HG02798 (cell line): ENCODE results near the gene MYH13.

ENCODE experiments used
- ATAC-seq: cut with Tn5 transposase; IDR thresholded peaks from one replicate; pipeline ENCODE4 v1.9.1; 2021; ENCODE audit warnings: mild to moderate bottlenecking; ENCODE audit not compliant: unreplicated experiment, poor library complexity

Gene MYH13

DNA sequence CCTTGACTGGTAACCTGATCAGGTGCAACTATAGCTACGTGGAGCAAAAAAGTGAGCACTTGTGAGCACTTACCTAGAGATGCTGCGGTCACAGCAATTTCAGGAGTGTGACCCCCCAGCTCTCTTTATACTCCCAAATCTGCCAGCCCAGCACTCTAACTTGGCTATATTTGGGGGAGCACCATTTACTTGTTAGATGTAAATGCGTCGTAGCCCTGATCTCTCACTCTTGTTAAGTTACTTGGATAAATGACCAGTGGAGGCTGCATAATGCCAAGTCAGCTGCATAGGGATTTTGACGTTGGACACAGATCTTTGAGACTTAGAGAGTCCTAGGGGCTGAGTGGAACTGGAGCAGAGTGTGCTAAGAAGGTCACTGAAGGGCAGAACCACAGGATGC, at the start of gene MYH13:
Gene MYH13, minus strand, starts transcription at position 101 of the 400 bp plus-strand sequence. CDS start 8,476 bp downstream, outside the sequence.
- no peak for ATAC-seq

DNA sequence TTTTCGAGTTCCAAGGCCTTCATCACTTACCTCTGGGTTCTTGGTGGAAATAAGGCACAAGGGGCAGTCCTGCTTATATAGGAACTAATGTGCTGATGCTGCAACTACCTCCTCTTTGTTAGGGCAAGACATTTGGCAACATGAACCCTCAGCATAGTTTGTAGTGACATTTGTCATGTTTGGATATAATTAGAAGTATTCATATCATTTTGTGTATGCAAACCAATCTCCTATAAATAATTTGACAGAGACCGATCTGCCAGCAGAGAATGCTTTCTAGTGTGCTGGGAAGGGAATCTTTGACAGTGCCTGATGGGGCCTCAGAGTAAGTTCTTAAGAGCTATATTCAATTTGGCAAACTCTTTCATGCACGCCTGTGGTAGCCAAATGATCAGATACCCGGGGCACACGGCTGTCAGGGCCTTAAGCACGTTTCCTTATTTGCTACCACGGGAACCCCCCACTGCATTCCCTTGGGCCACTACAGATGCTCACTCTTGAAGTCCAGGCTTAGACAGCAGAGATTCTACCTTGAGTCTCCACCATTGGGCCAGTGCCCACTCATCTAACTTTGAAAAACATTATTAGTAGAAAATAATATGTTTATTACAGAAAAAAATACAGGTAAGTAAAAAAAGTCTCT, 49.2 kb upstream of the MYH13 start, which contains the start of gene MYH8:
Gene MYH8, minus strand, starts transcription at position 51 of the 643 bp plus-strand sequence. CDS start 1,723 bp downstream, outside the sequence.
- no peak for ATAC-seq

DNA sequence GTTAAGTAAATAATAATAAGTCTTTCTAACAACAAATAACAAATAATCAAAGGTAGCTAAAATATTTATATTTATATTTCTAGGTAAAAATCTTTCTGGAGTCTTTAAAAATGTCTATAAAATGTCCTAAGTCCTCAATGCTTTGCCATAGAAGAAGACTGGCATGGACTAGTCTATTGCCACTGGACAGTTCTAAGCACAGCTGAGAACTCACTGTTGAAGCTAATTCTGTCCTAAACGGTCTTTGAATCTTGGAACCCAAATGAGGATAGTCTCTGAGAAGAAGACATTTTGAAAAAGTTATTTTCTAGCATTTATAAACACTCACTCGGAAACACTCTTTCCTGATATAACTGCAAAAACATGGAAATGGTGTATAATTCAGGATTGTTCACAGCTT, 48.4 kb upstream of the MYH13 start:
- no peak for ATAC-seq

DNA sequence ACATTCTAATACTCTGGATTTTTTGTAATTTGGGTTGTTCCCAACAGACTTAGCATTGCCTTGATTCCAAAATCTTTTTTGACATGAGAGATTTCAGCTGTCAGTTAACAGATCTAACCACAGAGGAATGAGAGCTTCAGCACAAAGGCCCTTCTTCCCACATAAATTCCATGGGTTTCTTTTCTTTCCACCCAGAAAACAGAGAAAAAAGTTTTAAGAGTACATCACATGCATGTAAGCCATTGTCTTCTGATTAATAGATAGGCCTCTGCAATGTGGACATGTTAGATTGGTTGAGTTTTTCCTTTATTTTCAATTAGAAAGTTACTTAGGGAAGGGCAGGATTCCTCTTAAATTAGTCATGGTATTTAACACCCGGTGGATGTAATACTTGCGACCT, 48.0 kb upstream of the MYH13 start:
- ATAC-seq, result no peak

DNA sequence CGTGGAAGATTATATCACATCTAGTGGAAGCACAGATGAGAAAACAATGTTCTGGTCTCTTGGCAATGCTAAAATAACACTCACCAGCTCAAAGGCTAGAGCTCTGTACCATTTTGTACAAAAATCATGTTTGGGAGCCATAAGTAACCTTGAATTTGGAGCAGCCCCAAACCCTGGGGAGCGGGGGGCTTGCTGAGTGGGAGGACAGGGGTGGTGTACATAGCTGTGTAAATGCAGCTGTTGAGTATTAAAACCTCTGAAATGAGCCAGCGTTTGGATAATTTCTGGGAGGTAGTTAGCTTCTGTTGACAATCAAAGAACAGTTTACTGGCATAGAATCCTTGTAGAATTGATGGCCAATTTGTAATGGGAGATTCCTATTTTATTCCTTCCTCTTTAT, 44.6 kb upstream of the MYH13 start:
- ATAC-seq, result no peak

DNA sequence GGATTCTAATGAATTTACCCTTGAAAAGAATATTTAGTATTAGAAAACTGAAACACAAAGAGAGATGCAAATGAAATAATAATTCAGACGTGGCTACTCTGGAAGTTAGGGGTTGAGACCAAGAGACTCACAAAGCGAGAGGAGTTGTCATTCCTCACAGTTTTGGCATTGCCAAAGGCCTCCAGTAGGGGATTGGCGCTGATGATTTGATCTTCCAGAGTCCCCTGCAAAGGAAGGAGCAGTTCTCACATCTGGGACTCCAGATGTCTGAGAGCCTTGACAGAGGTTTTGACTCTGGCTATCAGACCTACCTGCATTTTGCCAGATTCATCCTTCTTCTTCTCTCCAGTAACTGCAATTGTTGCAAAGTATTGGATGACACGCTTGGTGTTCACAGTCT, 42.4 kb upstream of the MYH13 start:
- no peak for ATAC-seq

DNA sequence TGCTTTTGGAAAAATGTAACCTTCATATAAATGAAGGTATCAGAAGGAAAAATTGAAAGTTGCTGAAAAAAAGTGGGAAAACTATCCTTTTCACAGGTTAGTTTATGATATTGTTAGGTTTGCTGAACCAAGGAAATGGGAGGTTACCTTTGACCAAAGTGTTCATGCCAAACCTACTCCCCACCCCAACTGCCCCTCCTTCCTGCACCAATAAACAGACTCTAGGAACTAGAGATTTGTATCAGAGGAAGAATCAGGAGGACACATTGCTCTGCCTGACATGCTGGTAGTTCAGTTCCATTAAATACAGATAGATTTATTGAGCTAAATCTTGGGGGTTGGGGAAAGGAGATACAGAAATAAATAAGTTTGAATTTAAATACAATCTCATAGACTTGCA, 30.8 kb upstream of the MYH13 start:
- ATAC-seq, result no peak

DNA sequence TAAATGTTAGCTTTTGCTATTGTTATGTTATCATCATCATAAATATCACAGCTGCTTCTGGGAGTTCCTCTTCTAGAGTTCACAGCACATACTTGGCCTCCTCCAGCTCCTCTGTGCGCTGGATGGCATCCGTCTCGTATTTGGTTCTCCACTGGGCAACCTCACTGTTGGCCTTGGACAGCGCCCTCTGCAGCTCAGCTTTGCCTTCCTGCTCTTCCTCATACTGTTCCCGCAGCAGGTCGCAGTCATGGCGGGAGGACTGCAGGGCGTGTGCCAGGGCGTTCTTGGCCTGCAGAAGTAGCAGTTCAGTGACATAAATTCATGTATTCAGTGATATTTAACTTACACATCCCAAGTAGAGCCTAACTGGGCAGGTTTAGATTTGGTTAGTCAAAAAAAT, 25.5 kb upstream of the MYH13 start:
- ATAC-seq, result no peak

DNA sequence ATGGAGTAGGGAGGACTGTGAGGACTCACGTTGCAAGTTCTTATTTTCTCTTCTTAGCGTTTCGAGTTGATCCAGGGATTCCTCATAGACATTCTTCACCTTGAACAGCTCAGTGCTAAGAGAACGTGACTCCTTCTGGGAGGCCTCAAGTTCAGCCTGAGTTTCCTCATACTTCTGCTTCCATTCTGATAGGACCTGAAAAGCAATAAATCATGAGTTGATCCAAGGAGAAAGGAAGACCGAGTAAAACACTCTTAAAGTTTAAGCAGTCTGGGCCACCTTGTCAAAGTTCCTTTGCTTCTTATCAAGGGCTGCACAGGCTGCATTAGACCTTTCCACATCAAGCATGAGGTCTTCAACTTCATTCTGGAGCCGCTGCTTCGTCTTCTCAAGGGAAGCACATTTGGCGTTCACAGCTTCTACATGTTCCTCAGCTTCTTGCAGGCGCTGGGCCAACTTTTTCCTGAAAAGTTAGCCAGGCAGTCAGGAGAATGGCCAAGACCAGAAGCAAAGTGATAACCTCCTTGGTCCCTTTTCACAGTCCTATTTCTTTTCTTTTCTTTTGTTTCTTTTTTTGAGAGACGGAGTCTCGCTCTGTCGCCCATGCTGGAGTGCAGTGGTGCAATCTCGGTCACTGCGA, 23.8 kb upstream of the MYH13 start:
- no peak for ATAC-seq

DNA sequence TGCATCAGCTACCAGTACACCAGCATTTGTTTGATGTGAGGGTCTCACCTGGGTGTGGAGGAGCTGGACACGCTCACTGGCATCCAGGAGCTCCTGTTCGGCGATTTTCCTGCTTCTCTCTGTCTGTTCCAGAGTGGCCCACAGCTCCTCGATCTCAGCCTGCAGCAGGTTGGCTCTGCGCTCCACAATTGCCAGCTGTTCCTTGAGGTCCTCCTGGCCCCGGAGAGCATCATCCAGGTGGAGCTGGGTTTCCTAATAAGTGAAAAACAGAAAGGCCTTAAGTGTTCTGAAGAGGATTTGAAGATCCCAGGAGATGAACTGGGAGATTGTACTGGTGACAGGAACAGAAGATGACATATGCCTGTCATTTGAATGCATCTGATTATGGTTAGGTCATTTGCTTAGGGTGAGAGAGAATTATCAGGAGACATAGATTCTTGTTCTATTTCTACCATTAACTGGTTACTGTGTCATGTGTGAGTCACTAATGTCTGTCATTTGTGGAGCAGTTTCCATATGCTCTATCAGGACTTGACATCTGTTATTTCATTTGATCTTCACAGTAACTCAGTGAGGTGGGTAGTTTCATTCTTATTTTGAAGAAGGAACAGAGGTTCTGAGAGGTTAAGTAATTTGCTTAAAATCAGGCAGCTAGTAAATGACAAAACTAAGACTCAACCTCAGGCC, 21.5 kb upstream of the MYH13 start:
- no peak for ATAC-seq

DNA sequence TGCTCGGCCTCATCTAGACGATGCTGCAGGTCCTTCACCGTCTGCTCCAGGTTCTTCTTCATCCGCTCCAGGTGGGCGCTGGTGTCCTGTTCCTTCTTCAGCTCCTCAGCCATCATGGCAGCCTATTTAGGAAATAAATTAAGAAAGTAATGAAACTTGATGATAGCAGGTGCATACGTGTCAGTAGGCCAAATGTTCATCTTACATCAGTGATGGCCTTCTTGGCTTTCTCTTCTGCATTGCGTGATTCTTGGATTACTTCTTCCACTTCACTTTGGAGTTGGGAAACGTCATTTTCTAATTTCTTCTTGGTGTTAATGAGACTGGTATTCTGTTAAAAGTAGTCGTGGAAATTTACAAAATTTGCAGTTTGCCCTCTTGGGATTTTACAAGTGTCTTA, 20.1 kb upstream of the MYH13 start:
- no peak for ATAC-seq

DNA sequence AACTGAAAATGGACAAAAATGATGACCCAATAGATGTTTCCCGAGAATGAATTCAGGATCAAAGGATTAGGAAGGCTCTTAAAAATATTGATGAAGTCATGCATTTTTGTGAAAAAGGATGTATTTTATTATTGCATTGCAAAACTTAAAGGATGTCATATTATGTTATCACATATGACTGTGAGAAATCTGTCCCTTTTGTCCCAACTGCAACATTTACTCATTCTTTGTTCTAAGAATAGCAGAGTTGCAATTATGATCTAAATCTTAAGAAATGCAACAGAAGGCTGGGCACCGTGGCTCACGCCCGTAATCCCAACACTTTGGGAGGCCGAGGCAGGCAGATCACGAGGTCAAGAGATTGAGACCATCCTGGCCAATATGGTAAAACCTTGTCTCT, 13.1 kb upstream of the MYH13 start:
- ATAC-seq, result no peak

DNA sequence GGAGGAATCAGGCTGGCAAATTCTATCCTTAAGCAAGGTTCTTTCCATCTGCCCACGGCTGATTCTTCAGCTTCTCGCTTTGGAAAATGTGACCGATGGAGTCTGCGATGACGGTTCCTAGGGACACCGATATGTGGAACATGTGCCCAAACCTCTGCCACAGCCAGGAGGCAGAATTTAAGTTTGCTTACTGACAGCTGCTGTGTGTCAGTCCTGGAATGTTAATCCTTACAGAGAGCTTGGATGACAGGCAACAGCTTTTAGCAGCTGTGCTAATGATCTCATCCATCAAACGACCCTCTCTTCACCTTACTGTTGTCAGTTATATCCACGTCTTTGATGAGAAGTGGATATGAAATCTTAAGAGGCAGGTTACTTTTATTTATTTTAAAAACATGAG, 11.4 kb upstream of the MYH13 start:
- ATAC-seq, result no peak

DNA sequence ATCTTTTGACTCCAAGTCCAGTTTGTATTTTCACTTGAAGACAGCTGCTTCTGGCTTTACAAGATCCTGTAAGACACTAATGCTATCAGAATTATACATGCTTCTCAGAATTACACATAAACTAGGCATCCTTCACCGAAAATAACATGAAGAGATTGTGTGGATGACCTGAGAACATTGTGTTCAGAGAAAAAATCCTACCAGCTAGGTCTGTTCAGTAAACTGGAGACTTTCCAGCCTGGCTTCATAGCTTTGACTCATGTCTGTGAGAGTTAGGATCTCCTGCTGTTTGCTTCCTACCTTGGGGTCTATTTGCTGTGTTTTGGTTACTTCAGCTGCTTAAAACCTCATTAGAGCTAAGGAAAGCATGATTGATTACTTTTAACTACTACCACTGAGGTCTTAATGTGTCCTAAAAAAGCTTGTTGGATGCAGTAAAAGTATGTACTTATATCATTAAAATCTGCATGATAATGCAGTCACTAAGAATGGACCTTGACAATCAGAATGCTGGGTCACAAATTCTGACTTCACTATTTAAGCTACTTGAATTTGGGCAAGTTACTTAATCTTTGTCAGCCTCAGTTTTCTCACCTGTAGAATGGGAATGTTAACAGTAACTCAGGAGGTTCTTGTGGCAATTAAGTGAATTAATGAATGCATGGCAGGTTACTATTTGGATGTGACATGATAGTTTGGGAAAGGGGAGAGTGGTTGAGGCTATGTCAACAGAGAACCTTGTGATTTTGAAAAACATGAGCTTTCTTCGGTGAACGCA, 8.0 kb upstream of the MYH13 start:
- no peak for ATAC-seq

DNA sequence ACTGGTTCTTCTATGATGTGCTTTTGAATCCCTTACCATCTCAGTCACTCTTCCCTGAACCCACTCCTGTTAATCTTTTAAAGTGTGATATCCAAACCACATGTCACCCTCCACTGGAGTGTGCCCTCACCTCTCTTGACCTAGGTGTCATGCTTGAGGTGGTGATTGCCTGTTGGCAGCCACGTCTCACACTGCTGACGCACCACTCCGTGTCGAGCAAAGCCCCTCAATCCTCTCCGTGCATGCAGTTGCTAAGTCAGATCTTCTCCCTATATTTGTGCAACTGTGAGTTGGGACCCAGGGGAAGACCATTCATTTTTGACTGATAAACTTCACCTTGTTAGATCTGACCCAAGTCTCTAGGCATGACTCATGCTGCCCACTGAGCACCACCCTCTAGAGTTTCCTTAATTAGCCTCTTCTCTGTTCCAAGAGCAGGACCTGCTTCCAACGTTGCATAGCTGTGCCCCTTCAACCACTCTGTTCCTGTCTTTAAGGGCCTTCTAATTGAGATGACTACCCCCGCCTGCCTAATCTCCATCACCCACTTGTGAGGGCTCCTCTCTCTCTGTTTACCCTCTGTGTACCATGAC, 2.7 kb downstream of the MYH13 start:
- no peak for ATAC-seq

DNA sequence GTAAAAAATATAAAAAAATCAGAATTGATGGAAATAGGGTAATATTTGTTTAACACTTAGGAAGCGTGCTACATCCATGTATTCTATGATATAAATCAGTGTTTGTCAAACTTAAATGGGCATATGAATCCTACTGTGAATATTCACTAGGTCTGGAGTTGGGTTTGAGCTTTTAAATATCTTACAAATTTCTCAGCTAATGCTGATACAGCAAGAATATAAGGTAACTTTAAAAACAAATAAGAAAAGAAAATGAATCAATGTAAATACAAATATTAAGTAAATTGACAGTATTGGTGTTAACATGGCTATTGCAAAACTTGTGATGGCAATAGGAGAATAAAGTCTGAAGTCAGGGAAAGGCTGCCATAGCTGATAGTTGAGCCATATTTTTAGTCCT, 3.6 kb downstream of the MYH13 start:
- no peak for ATAC-seq

DNA sequence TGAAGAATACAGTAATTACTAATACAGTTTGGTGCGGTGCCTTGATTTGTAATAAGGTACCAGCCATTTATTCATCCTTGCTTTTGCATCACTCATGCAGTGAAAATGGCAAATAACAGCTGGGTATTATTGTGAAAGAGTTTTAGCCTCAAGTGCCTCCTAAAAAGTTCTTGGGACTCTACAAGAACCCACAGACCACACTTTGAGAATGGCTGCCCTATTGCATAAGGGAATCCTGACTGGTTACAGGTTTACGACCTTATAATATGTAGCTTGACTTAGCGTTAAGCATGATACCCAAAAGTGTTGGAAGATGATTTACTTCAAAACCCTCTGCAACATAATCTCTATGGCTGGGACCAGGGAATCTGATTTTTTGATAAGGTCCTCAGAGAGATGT, 4.2 kb downstream of the MYH13 start:
- ATAC-seq, result no peak

DNA sequence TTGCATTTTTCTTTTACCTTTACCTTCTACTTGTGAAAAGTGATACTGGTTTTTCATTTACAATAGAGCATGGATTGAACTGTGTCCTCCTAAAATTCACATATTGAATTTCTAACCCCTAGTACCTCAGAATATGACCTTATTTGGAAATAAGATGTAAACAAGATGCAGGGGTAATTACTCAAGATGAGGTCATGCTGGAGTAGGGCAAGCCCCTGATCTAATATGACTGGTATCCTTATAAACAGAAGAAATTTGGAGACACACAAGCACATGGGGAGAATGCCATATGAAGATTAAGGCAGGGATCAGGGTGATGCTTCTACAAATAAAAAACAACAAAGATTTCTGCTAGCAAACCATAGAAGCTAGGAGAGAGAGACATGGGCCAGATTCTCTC, 12.2 kb downstream of the MYH13 start:
- no peak for ATAC-seq

DNA sequence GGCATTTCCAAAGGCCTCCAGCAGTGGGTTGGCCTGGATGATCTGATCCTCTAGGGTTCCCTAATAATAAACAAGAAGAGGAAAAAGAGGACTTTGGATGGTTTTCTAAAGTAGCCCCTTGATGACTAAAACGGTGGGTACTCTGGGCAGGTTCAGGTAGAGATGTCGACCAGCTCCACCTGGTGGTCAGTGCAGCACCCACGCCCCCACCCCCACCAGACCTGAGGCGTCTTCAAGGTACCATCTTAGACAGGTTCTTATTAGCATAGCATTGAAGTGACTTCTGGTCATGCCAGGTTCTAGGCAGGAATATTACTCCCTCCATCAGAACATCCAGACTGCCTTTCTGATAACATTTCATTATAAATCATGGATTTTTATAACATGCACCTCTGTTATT, 15.0 kb downstream of the MYH13 start:
- no peak for ATAC-seq

DNA sequence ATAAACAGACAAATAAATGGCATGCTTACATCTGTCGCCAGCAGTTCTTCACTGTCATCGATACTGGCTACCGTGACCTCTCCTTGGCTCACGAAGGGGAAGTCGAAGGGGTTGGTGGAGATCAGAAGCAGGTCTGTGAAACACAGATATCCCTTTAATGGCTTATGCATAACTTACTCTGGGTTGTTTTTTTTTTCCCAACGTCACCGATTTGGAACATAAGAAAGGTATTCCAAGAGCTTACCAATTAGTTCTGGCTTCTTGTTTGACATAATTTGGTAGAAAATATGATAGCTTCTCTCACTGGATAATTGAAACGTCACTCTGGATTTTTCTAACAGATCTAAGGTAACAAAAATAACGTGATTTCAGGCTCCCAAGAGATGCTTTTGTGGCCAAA, 18.2 kb downstream of the MYH13 start:
- ATAC-seq, result no peak

DNA sequence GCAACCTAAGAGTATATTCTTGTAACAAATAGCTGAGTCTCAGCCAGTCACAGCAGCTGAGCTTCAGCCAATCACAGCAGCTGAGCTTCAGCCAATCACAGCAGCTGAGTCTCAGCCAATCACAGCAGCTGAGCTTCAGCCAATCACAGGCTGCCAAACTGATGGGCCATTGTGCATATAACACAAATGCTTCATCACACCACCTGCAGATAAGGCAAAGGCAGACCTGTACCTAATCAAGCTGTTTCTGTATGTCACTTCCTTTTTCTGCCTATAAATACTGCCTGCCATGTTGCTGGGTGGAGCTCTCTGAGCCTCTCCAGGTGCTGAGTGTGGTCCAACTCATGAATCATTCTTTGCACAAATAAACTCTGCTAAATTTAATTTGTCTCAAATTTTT, 19.9 kb downstream of the MYH13 start:
- no peak for ATAC-seq
